Colon (tissue), 2 donors: ENCODE measurements around the gene TULP1.

Experiments
- FAIRE-seq: peaks from 2 replicates; lab custom pipeline; 2012; peaks lifted over from hg19 to GRCh38; lab: Jason Lieb, UNC
- donor health status: control.
- donor health status: control.

TULP1 gene

GRCh38 chr6:35496841-35497570 lies 15.7 kb downstream of the TULP1 start, which contains the start of gene TEAD3:
Gene TEAD3 (minus strand): TSS chr6:35497079.
- FAIRE-seq: no peak

- no peak for FAIRE-seq
Measured at GRCh38 chr6:35496036-35496840, 16.5 kb downstream of the TULP1 start.

GRCh38 chr6:35495258-35496035 lies 17.2 kb downstream of the TULP1 start:
- no peak for FAIRE-seq

- no peak for FAIRE-seq
Measured at GRCh38 chr6:35494161-35494563, 18.5 kb downstream of the TULP1 start.

- FAIRE-seq: no peak
Measured at GRCh38 chr6:35493307-35493983, 19.3 kb downstream of the TULP1 start.

- no peak for FAIRE-seq
Measured at GRCh38 chr6:35492974-35493284, 19.8 kb downstream of the TULP1 start.

GRCh38 chr6:35492258-35492973 lies 20.3 kb downstream of the TULP1 start:
- no peak for FAIRE-seq

- no peak for FAIRE-seq
Measured at GRCh38 chr6:35491558-35492257, 21.0 kb downstream of the TULP1 start.

- no peak for FAIRE-seq
Measured at GRCh38 chr6:35490821-35491557, 21.7 kb downstream of the TULP1 start.

- no peak for FAIRE-seq
Measured at GRCh38 chr6:35489995-35490791, 22.5 kb downstream of the TULP1 start.

GRCh38 chr6:35489066-35489465 lies 23.6 kb downstream of the TULP1 start:
- FAIRE-seq: no peak

- FAIRE-seq: no peak
Measured at GRCh38 chr6:35488517-35488862, 24.2 kb downstream of the TULP1 start.

GRCh38 chr6:35487658-35488516 lies 24.8 kb downstream of the TULP1 start:
- no peak for FAIRE-seq

GRCh38 chr6:35486005-35486925 lies 26.4 kb downstream of the TULP1 start:
- no peak for FAIRE-seq

- no peak for FAIRE-seq
Measured at GRCh38 chr6:35485402-35485877, 27.3 kb downstream of the TULP1 start.

GRCh38 chr6:35484921-35485392 lies 27.7 kb downstream of the TULP1 start:
- no peak for FAIRE-seq
